Activated CD8-positive, alpha-beta memory T cell treated with anti-CD3 and anti-CD28 coated beads for 4 hours (primary cell): ENCODE measurements around the gene INSL3.

ENCODE experiments used
- DNase-seq, 2 donors: peaks; one replicate each; pipeline ENCODE4 v3.0.0-alpha.2; 2020; ENCODE audit warnings: low read depth in 2 of 2

INSL3 gene, protein sequence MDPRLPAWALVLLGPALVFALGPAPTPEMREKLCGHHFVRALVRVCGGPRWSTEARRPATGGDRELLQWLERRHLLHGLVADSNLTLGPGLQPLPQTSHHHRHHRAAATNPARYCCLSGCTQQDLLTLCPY

GRCh38 chr19:17821190-17821589 lies at the start of gene INSL3:
INSL3 (minus strand) TSS chr19:17821519; CDS start chr19:17821506, 13 bp downstream.
- DNase-seq = no peak

DNA sequence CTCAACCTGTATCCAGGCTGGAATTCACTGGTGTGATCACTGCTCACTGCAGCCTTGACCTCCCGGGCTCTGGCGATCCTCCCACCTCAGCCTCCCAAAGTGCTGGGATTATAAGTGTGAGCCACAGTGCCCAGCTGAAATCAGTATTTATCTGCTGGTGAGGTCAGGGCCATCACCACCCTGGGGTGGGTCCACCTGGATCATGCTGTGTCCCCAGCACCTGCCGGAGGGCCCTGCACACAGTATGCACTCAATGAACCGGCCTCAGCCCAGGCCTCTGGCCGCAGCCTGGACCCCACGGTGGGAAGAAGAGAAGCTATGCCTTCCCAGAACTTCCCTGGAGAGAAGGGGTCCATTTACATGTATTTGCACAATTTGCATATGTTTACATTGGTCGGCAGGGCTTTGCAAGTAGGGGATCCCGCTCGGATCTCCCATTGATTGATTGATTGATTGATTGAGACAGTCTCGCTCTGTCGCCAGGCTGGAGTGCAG lies 47.8 kb upstream of the INSL3 start:
- no peak for DNase-seq

- no peak for DNase-seq
These were observed 47.4 kb upstream of the INSL3 start for GRCh38 chr19:17868669-17869068.

DNA sequence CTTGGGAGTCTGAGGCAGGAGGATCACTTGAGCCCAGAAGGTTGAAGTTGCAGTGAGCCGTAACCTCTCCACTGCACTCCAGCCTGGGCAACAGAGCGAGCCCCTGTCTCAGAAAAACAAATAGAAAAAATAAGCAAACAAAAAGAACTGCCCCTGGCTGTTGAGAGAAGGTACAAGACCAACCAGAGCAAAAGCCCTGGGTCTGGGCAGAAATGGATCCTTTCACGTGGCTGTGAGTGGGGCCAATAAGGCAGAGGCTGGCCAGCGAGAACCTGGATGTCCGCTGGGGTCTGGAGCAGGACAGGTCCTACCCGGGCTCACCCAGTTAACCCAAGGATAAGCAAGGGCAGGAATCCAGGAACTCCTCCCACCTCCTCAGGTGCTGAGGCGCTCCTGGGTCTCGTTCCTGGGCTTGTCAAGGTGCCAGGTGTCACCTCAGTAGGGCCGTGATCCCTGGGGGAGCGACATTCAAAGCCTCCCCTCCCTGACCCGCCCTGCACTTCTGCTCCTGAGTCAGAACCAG lies 45.7 kb upstream of the INSL3 start:
- no peak for DNase-seq

GRCh38 chr19:17866312-17866963 lies 45.1 kb upstream of the INSL3 start:
- DNase-seq = no peak

DNA sequence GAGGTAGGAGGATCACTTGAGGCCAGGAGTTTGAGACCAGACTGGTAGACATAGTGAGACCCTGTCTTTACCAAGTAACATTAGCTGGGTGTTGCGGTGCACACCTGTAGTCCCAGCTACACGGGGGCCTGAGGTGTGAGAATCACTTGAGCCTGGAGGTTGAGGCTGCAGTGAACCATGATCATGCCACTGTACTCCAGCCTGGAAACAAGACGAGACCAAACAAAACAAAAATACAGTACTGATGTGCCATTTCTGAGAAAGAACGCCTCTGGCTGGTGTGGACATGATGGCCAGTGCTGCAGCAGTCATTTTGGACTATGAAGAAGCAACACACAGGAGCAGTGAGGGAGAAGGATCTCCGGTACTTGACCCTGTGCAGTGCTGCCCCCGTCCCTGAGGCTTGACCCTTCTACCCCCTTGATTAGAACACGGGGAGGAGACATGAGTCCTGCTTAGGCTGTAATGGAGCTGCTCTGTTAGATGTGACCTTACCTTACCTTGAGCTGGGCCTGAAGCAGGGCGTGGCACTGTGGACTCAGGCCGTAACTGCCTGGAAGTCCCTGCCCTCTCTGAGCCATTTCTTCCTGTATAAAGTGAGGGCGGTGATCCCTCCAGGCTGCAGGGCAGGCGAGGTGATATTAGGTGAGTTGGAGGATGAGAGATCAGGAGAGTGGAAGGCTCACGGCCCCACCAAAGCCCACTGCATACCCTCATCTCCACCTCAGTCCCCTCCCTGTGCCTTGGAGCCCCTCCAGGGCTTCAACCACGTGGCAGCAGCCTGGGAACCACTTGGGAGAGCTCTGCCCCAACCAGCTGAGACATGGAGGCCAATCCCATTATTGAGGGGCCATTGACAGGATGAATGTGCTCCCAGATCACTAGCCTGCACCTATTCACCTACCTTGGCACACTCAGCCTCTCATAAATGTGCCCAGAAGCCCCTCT lies 44.3 kb upstream of the INSL3 start:
- no peak for DNase-seq

GRCh38 chr19:17863520-17864182 lies 42.3 kb upstream of the INSL3 start:
- no peak for DNase-seq

DNA sequence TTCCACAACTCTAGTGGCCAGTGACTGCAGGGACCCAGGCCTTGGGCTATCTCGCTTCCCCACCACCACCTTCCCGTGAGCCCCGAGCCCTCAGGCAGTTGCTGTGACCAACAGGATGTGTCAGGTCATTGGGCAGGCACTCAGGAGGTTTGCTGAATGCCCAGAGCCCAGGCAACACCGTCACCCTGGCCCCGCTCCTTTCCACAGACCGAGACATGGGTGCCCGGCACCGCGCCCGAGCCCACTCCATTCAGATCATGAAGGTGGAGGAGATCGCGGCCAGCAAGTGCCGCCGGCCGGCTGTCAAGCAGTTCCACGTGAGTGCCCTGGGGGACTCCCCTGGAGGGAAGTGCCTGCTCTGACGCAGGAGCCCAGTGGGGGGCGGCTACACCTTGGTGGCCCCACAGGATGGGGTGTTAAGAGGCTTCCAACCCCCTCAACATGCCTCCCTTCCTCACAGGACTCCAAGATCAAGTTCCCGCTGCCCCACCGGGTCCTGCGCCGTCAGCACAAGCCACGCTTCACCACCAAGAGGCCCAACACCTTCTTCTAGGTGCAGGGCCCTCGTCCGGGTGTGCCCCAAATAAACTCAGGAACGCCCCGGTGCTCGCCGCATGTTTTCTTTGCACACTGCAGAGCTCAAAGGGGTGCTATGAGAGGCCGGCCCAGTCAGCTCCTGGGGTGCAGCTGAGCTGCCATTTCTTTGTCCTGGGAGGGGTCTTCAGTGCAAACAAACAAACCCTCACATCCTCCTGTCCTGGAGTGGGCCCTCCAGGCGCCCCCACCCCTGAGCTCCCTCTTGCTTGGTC lies 41.6 kb upstream of the INSL3 start:
- DNase-seq = no peak

DNA sequence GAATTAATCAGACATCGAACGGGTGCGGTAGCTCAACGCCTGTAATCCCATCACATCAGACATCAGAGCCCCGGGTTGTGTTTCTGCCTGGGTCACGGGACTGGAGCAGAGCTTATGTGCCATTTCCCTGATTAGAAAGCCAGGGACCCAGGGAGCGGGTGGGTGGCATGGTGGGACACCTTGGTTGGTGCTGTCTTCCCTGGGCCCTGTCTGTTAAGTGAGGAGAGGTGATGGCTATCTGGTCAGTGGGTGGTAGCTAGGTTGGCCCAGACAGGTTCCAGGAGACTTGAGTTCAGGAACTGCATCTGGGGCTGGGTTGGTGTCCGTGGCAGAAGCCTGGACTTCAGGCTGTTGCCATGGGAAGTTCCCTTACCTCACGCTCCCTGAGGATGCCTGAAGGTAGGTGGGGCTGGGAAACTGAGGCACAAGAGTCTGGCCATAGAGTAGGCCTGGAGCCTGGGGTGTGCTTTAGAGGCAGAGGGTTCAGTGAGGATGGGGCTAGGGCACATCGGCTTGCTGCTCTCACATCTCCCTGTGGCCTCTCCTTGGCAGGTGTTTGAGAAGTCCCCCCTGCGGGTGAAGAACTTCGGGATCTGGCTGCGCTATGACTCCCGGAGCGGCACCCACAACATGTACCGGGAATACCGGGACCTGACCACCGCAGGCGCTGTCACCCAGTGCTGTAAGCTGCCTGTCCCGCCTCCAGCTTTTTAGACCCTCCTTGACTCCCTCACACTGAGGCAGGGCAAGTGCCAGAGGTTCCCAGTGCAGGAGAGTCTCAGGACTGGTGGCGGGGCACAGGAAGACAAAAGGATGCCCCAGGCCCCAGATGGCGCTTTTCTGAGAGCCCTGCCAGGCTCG lies 40.5 kb upstream of the INSL3 start:
- DNase-seq = no peak

- DNase-seq = no peak
These were observed 39.7 kb upstream of the INSL3 start for GRCh38 chr19:17860993-17861360.

- DNase-seq = no peak
These were observed 39.1 kb upstream of the INSL3 start for GRCh38 chr19:17860331-17860992.

GRCh38 chr19:17859533-17860330 lies 38.4 kb upstream of the INSL3 start, which contains the start of gene RPL18A:
RPL18A (plus strand) TSS chr19:17859910; CDS start chr19:17859957, 47 bp downstream.
- peak; percentile 97 to 99 for DNase-seq

DNA sequence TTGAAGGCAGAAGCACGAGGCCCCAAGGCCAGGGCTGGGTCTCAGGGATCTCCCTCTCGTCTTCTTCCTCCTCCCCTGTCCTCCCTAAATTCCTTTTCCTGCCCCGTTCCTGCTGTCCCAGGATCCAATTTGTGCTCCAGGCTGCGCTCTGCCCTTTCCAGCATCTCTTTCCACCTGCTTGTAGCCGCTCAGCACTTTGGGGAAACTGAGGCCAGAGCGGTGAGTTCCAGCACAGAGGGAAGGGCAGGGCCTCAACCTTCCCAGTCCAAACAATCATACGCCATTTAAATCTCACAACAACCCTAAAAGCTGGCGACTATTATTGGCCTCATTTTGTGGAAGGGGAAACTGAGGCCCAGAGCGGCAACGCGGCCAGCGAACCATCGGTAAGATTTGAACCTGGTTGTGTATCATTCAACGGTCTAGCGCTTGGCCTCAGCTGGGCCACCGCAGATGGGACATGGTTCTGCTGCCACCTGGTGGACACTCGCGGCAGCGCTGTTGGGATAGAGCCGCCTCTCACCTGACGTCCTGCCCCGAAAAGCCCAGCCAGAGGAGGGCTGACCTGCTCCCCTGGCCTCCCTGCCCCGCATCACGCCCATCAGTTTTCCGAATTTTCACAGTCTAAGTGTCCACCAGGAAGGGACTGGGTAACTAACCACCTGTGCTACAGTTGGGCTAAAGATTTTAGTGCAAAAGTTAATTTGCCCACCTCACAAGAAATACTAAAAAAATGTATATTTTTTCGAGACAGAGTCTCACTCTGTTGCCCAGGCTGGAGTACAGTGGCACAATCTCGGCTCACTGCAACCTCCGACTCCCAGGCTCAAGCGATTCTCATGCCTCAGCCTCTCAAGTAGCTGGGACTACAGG lies 34.2 kb upstream of the INSL3 start:
- DNase-seq = peak; percentile 77 to 85

DNA sequence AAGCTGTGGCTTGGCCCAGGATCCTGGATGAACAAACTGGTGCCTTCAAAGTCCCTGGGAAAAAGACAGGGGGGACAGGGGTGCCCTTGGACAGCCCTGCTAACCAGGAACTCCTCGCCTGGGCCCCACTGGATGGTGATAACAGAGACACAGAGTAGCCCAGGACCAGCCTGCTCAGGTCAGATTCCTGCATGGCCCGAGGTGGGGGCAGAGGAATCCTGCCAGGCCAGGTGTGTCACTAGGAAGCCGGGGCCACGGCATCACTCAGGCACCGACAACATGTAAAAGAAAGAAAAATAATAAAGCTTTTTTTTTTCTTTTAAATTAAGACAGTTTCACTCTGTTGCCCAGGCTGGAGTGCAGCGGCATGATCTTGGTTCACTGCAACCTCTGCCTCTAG lies 32.7 kb upstream of the INSL3 start:
- DNase-seq = no peak

DNA sequence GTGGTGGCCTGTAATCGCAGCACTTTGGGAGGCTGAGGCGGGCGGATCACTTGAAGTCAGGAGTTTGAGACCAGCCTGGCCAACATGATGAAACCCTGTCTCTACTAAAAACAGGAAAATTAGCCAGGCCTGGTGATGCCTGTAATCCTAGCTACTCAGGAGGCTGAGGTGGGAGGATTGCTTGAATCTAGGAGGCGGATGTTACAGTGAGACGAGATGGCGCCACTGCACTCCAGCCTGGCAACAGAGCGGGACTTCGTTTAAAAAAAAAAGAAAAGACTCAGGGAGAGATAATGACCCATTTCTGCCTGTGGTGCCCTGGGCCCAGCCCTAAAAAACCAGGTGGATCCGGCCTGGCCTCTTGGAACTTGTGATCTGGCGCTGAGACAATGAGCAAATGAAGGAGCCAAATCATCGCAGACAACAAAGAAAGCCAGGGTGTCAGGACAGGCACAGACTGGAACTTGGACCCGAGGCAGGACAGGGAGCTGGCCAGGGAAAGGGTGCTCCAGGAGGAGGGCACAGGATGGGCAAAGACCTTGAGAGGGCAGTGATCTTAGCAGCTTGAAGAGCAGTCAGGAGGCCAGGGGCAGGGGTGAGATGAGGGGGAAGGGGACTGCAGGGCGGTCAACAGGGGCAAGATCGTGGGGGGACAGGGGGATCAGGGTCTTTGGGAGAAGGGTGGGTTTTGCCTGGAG lies 27.4 kb upstream of the INSL3 start:
- DNase-seq = no peak

- DNase-seq = peak; percentile 76 to 83
These were observed 26.4 kb upstream of the INSL3 start, which contains the start of gene JAK3 for GRCh38 chr19:17847538-17848366. JAK3 (minus strand) TSS chr19:17847982; CDS start chr19:17844417, 3,565 bp downstream.
